TTC549 (cell line): ENCODE results near the gene CYTH1.

Experiments used
- FAIRE-seq: peaks from 2 replicates; lab custom pipeline; 2012; peaks lifted over from hg19 to GRCh38; lab: Jason Lieb, UNC

CYTH1 gene

GRCh38 chr17:78669256-78669974 lies 112.7 kb downstream of the CYTH1 start:
- FAIRE-seq = no peak

GRCh38 chr17:78668847-78669246 lies 113.2 kb downstream of the CYTH1 start:
- no peak for FAIRE-seq

- no peak for FAIRE-seq
Measured at GRCh38 chr17:78667741-78668640, 114.1 kb downstream of the CYTH1 start.

- no peak for FAIRE-seq
Measured at GRCh38 chr17:78667091-78667490, 115.0 kb downstream of the CYTH1 start.

GRCh38 chr17:78665952-78666920 lies 115.8 kb downstream of the CYTH1 start:
- FAIRE-seq = no peak

GRCh38 chr17:78665387-78665951 lies 116.6 kb downstream of the CYTH1 start:
- no peak for FAIRE-seq

GRCh38 chr17:78664476-78665386 lies 117.3 kb downstream of the CYTH1 start:
- no peak for FAIRE-seq

GRCh38 chr17:78661093-78661770 lies 120.8 kb downstream of the CYTH1 start:
- no peak for FAIRE-seq

- no peak for FAIRE-seq
Measured at GRCh38 chr17:78659546-78659945, 122.5 kb downstream of the CYTH1 start.

- FAIRE-seq = no peak
Measured at GRCh38 chr17:78658281-78658785, 123.7 kb downstream of the CYTH1 start.

GRCh38 chr17:78655251-78655940 lies 126.7 kb downstream of the CYTH1 start:
- no peak for FAIRE-seq

- no peak for FAIRE-seq
Measured at GRCh38 chr17:78654325-78654724, 127.7 kb downstream of the CYTH1 start.

- no peak for FAIRE-seq
Measured at GRCh38 chr17:78653382-78653781, 128.7 kb downstream of the CYTH1 start.

GRCh38 chr17:78652913-78653312 lies 129.2 kb downstream of the CYTH1 start:
- no peak for FAIRE-seq

GRCh38 chr17:78652024-78652423 lies 130.0 kb downstream of the CYTH1 start:
- FAIRE-seq = no peak

GRCh38 chr17:78651554-78651953 lies 130.5 kb downstream of the CYTH1 start:
- FAIRE-seq = no peak

- no peak for FAIRE-seq
Measured at GRCh38 chr17:78650093-78650715, 131.9 kb downstream of the CYTH1 start.

GRCh38 chr17:78648293-78648692 lies 133.8 kb downstream of the CYTH1 start:
- FAIRE-seq = no peak

- no peak for FAIRE-seq
Measured at GRCh38 chr17:78647032-78647431, 135.0 kb downstream of the CYTH1 start.
